ENCODE data around the gene ADSL.

ADSL gene

GRCh38 chr22:40314041-40314440 is 32.3 kb upstream of the ADSL start:
- Histone ChIP-seq H3K36me3 (ENCODE audit: insufficient read depth, low read length) (peaks cover 90% of the 10 kb centered on the region), H3K4me3 (ENCODE audit: low read length) (no peak overlapping the region), H3K9me3 (ENCODE audit: low read length) (no peaks in the 10 kb centered on the region), H3K4me1 (ENCODE audit: insufficient read depth, low read length) (no peaks in the 10 kb centered on the region), H3K27me3 (ENCODE audit: insufficient read depth, low read length) (no peaks in the 10 kb centered on the region), H2AFZ (ENCODE audit: low read depth, low read length) (no peak overlapping the region)

- H3K9me3 ChIP-seq (ENCODE audit: low read length), result no peaks in the 10 kb centered on the region
- H3K27me3 ChIP-seq (ENCODE audit: insufficient read depth, low read length), result no peaks in the 10 kb centered on the region
- H2AFZ ChIP-seq (ENCODE audit: low read depth, low read length), result no peak overlapping the region
- no peak overlapping the region for H3K4me3 ChIP-seq (ENCODE audit: low read length)
- no peaks in the 10 kb centered on the region for H3K4me1 ChIP-seq (ENCODE audit: insufficient read depth, low read length)
- peaks cover 87% of the 10 kb centered on the region for H3K36me3 ChIP-seq (ENCODE audit: insufficient read depth, low read length)
Observed at GRCh38 chr22:40320687-40321086, 25.6 kb upstream of the ADSL start.

- no peaks in the 10 kb centered on the region for H3K9me3 ChIP-seq (ENCODE audit: low read length)
- no peak overlapping the region for H2AFZ ChIP-seq (ENCODE audit: low read depth, low read length)
- no peak overlapping the region for H3K4me3 ChIP-seq (ENCODE audit: low read length)
- H3K36me3 ChIP-seq (ENCODE audit: insufficient read depth, low read length), result peaks cover 77% of the 10 kb centered on the region
- no peaks in the 10 kb centered on the region for H3K4me1 ChIP-seq (ENCODE audit: insufficient read depth, low read length)
- no peaks in the 10 kb centered on the region for H3K27me3 ChIP-seq (ENCODE audit: insufficient read depth, low read length)
Observed at GRCh38 chr22:40322021-40322420, 24.3 kb upstream of the ADSL start.

GRCh38 chr22:40322818-40323447 is 23.4 kb upstream of the ADSL start:
- H3K27me3 ChIP-seq (ENCODE audit: insufficient read depth, low read length), result no peaks in the 10 kb centered on the region
- H3K4me1 ChIP-seq (ENCODE audit: insufficient read depth, low read length), result no peaks in the 10 kb centered on the region
- H3K9me3 ChIP-seq (ENCODE audit: low read length), result no peaks in the 10 kb centered on the region
- no peak overlapping the region for H2AFZ ChIP-seq (ENCODE audit: low read depth, low read length)
- H3K4me3 ChIP-seq (ENCODE audit: low read length), result no peak overlapping the region
- peaks cover 76% of the 10 kb centered on the region for H3K36me3 ChIP-seq (ENCODE audit: insufficient read depth, low read length)

GRCh38 chr22:40323681-40324171 is 22.6 kb upstream of the ADSL start:
- H3K36me3 ChIP-seq (ENCODE audit: insufficient read depth, low read length), result peaks cover 78% of the 10 kb centered on the region
- H3K9me3 ChIP-seq (ENCODE audit: low read length), result no peaks in the 10 kb centered on the region
- H3K27me3 ChIP-seq (ENCODE audit: insufficient read depth, low read length), result no peaks in the 10 kb centered on the region
- no peak overlapping the region for H3K4me3 ChIP-seq (ENCODE audit: low read length)
- H2AFZ ChIP-seq (ENCODE audit: low read depth, low read length), result no peak overlapping the region
- H3K4me1 ChIP-seq (ENCODE audit: insufficient read depth, low read length), result no peaks in the 10 kb centered on the region

- peaks cover 2% of the 10 kb centered on the region for H3K4me1 ChIP-seq (ENCODE audit: insufficient read depth, low read length)
- no peaks in the 10 kb centered on the region for H3K27me3 ChIP-seq (ENCODE audit: insufficient read depth, low read length)
- H3K4me3 ChIP-seq (ENCODE audit: low read length), result no peak overlapping the region
- H2AFZ ChIP-seq (ENCODE audit: low read depth, low read length), result no peak overlapping the region
- H3K9me3 ChIP-seq (ENCODE audit: low read length), result no peaks in the 10 kb centered on the region
- peaks cover 82% of the 10 kb centered on the region for H3K36me3 ChIP-seq (ENCODE audit: insufficient read depth, low read length)
Observed at GRCh38 chr22:40324468-40325305, 21.6 kb upstream of the ADSL start.

- no peaks in the 10 kb centered on the region for H3K9me3 ChIP-seq (ENCODE audit: low read length)
- peaks cover 76% of the 10 kb centered on the region for H3K36me3 ChIP-seq (ENCODE audit: insufficient read depth, low read length)
- H3K4me3 ChIP-seq (ENCODE audit: low read length), result no peak overlapping the region
- H3K27me3 ChIP-seq (ENCODE audit: insufficient read depth, low read length), result no peaks in the 10 kb centered on the region
- H2AFZ ChIP-seq (ENCODE audit: low read depth, low read length), result no peak overlapping the region
- peaks cover 9% of the 10 kb centered on the region for H3K4me1 ChIP-seq (ENCODE audit: insufficient read depth, low read length)
Observed at GRCh38 chr22:40325315-40325714, 21.0 kb upstream of the ADSL start.

- peaks cover 66% of the 10 kb centered on the region for H3K36me3 ChIP-seq (ENCODE audit: insufficient read depth, low read length)
Observed at GRCh38 chr22:40326905-40327735, 19.2 kb upstream of the ADSL start.

GRCh38 chr22:40328546-40329456 is 17.5 kb upstream of the ADSL start:
- H3K4me3 ChIP-seq (ENCODE audit: low read length), result no peak overlapping the region
- H3K9me3 ChIP-seq (ENCODE audit: low read length), result no peaks in the 10 kb centered on the region
- H2AFZ ChIP-seq (ENCODE audit: low read depth, low read length), result no peak overlapping the region
- H3K27me3 ChIP-seq (ENCODE audit: insufficient read depth, low read length), result no peaks in the 10 kb centered on the region
- peaks cover 60% of the 10 kb centered on the region for H3K36me3 ChIP-seq (ENCODE audit: insufficient read depth, low read length)
- H3K4me1 ChIP-seq (ENCODE audit: insufficient read depth, low read length), result peaks cover 31% of the 10 kb centered on the region

More at GRCh38 chr22:40326905-40327735, 19.2 kb upstream of the ADSL start:
- Histone ChIP-seq H3K9me3 (ENCODE audit: low read length) (no peaks in the 10 kb centered on the region), H2AFZ (ENCODE audit: low read depth, low read length) (no peak overlapping the region), H3K4me1 (ENCODE audit: insufficient read depth, low read length) (peaks cover 26% of the 10 kb centered on the region), H3K4me3 (ENCODE audit: low read length) (no peak overlapping the region), H3K27me3 (ENCODE audit: insufficient read depth, low read length) (no peaks in the 10 kb centered on the region)

- H3K4me1 ChIP-seq (ENCODE audit: insufficient read depth, low read length), result peaks cover 31% of the 10 kb centered on the region
- no peak overlapping the region for H3K4me3 ChIP-seq (ENCODE audit: low read length)
- H3K27me3 ChIP-seq (ENCODE audit: insufficient read depth, low read length), result no peaks in the 10 kb centered on the region
- H3K36me3 ChIP-seq (ENCODE audit: insufficient read depth, low read length), result peaks cover 55% of the 10 kb centered on the region
- no peak overlapping the region for H2AFZ ChIP-seq (ENCODE audit: low read depth, low read length)
- H3K9me3 ChIP-seq (ENCODE audit: low read length), result no peaks in the 10 kb centered on the region
Observed at GRCh38 chr22:40329466-40329865, 16.8 kb upstream of the ADSL start.

- H3K9me3 ChIP-seq (ENCODE audit: low read length), result no peaks in the 10 kb centered on the region
- peaks cover 31% of the 10 kb centered on the region for H3K4me1 ChIP-seq (ENCODE audit: insufficient read depth, low read length)
- H2AFZ ChIP-seq (ENCODE audit: low read depth, low read length), result no peak overlapping the region
- no peak overlapping the region for H3K4me3 ChIP-seq (ENCODE audit: low read length)
- H3K36me3 ChIP-seq (ENCODE audit: insufficient read depth, low read length), result peaks cover 48% of the 10 kb centered on the region
- H3K27me3 ChIP-seq (ENCODE audit: insufficient read depth, low read length), result no peaks in the 10 kb centered on the region
Observed at GRCh38 chr22:40330086-40330485, 16.2 kb upstream of the ADSL start.

- Histone ChIP-seq H3K9me3 (ENCODE audit: low read length) (no peaks in the 10 kb centered on the region), H3K27me3 (ENCODE audit: insufficient read depth, low read length) (no peaks in the 10 kb centered on the region), H3K36me3 (ENCODE audit: insufficient read depth, low read length) (peaks cover 43% of the 10 kb centered on the region), H3K4me1 (ENCODE audit: insufficient read depth, low read length) (peaks cover 31% of the 10 kb centered on the region), H2AFZ (ENCODE audit: low read depth, low read length) (no peak overlapping the region), H3K4me3 (ENCODE audit: low read length) (no peak overlapping the region)
Observed at GRCh38 chr22:40330615-40331014, 15.7 kb upstream of the ADSL start.

Data from neuron (in vitro differentiated cells).